Measurements from ENCODE around the gene MMP25. TPM values are rescaled to one million over a fixed set of nuclear protein-coding genes. Genes with fewer than 3 reads are reported as not detected.

MMP25 gene
- total RNA-seq, 1 experiment from 2014 or later = 49.0 TPM

GRCh38 chr16:3026003-3026378 lies 20.4 kb upstream of the MMP25 start:
- TF ChIP-seq CDX4 (CRISPR knock-in tag; IDR thresholded peaks at IDR 0.05; ENCODE audit: borderline replicate concordance) (no peak), ZNF423 (CRISPR knock-in tag; IDR thresholded peaks at IDR 0.05) (no peak), FOXP1 (CRISPR knock-in tag; IDR thresholded peaks at IDR 0.05; ENCODE audit: borderline replicate concordance) (no peak), ARID4B (CRISPR knock-in tag; IDR thresholded peaks at IDR 0.05; ENCODE audit: borderline replicate concordance) (no peak), ZNF121 (CRISPR knock-in tag; IDR thresholded peaks at IDR 0.05) (no peak), CBFB (CRISPR knock-in tag; IDR thresholded peaks at IDR 0.05; ENCODE audit: low read depth) (no peak), SMAD3 (CRISPR knock-in tag; IDR thresholded peaks at IDR 0.05; ENCODE audit: borderline replicate concordance) (no peak), USF1 (CRISPR knock-in tag; IDR thresholded peaks at IDR 0.05) (no peak)
- TF ChIP-seq, protein P1, sequence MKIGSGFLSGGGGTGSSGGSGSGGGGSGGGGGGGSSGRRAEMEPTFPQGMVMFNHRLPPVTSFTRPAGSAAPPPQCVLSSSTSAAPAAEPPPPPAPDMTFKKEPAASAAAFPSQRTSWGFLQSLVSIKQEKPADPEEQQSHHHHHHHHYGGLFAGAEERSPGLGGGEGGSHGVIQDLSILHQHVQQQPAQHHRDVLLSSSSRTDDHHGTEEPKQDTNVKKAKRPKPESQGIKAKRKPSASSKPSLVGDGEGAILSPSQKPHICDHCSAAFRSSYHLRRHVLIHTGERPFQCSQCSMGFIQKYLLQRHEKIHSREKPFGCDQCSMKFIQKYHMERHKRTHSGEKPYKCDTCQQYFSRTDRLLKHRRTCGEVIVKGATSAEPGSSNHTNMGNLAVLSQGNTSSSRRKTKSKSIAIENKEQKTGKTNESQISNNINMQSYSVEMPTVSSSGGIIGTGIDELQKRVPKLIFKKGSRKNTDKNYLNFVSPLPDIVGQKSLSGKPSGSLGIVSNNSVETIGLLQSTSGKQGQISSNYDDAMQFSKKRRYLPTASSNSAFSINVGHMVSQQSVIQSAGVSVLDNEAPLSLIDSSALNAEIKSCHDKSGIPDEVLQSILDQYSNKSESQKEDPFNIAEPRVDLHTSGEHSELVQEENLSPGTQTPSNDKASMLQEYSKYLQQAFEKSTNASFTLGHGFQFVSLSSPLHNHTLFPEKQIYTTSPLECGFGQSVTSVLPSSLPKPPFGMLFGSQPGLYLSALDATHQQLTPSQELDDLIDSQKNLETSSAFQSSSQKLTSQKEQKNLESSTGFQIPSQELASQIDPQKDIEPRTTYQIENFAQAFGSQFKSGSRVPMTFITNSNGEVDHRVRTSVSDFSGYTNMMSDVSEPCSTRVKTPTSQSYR (CRISPR knock-in tag; IDR thresholded peaks at IDR 0.05) = no peak
- Mint-ChIP-seq H3K4me1 (peaks cover 36% of the 10 kb centered on the region), H3K4me3 (no peak overlapping the region), H3K27ac (no peak overlapping the region), H3K9me3 (no peaks in the 10 kb centered on the region), H3K27me3 (ENCODE audit: low read depth) (no peaks in the 10 kb centered on the region), H3K36me3 (peaks cover 23% of the 10 kb centered on the region)
- ChIA-PET POLR2A (interaction anchor here (17.1 kb wide), 1 partner anchor 20 kb away, joined by 502 read pairs; the partner anchor contains the start of gene CLDN9), CTCF (interaction anchor here (2.7 kb wide), 1 partner anchor 104 kb away, joined by 19 read pairs; no protein-coding TSS in a partner anchor)
- DNase-seq (ENCODE audit: low spot score) = no peak
- ATAC-seq = no peak

GRCh38 chr16:3026609-3027488 lies 19.5 kb upstream of the MMP25 start:
- ChIA-PET CTCF (interaction anchor here (0.6 to 9.8 kb wide), 16 partner anchors 6 to 305 kb away, joined by 3 to 355 read pairs (median 18); partner anchors contain the start of genes BICDL2, CLDN6, CLDN9 and HCFC1R1), POLR2A (interaction anchor here (0.7 to 17.1 kb wide), 10 partner anchors 8 to 1512 kb away, joined by 3 to 502 read pairs (median 6); partner anchors contain the start of genes CLDN6, CLDN9 and TNFRSF12A)
- peak; percentile 18 for DNase-seq (ENCODE audit: low spot score)
- peaks cover 23% of the 10 kb centered on the region for H3K36me3 Mint-ChIP-seq
- no peaks in the 10 kb centered on the region for H3K27me3 Mint-ChIP-seq (ENCODE audit: low read depth)
- H3K4me1 Mint-ChIP-seq = peaks cover 35% of the 10 kb centered on the region
- H3K9me3 Mint-ChIP-seq = no peaks in the 10 kb centered on the region
- no peak for ATAC-seq
- no peak overlapping the region for H3K27ac Mint-ChIP-seq
- H3K4me3 Mint-ChIP-seq = no peak overlapping the region
- TF ChIP-seq, protein P2, sequence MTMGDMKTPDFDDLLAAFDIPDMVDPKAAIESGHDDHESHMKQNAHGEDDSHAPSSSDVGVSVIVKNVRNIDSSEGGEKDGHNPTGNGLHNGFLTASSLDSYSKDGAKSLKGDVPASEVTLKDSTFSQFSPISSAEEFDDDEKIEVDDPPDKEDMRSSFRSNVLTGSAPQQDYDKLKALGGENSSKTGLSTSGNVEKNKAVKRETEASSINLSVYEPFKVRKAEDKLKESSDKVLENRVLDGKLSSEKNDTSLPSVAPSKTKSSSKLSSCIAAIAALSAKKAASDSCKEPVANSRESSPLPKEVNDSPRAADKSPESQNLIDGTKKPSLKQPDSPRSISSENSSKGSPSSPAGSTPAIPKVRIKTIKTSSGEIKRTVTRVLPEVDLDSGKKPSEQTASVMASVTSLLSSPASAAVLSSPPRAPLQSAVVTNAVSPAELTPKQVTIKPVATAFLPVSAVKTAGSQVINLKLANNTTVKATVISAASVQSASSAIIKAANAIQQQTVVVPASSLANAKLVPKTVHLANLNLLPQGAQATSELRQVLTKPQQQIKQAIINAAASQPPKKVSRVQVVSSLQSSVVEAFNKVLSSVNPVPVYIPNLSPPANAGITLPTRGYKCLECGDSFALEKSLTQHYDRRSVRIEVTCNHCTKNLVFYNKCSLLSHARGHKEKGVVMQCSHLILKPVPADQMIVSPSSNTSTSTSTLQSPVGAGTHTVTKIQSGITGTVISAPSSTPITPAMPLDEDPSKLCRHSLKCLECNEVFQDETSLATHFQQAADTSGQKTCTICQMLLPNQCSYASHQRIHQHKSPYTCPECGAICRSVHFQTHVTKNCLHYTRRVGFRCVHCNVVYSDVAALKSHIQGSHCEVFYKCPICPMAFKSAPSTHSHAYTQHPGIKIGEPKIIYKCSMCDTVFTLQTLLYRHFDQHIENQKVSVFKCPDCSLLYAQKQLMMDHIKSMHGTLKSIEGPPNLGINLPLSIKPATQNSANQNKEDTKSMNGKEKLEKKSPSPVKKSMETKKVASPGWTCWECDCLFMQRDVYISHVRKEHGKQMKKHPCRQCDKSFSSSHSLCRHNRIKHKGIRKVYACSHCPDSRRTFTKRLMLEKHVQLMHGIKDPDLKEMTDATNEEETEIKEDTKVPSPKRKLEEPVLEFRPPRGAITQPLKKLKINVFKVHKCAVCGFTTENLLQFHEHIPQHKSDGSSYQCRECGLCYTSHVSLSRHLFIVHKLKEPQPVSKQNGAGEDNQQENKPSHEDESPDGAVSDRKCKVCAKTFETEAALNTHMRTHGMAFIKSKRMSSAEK (CRISPR knock-in tag; IDR thresholded peaks at IDR 0.05; ENCODE audit: borderline replicate concordance) = no peak
- TF ChIP-seq SOX15 (CRISPR knock-in tag; IDR thresholded peaks at IDR 0.05) (no peak), TEAD1 (CRISPR knock-in tag; IDR thresholded peaks at IDR 0.05) (no peak), ATF2 (CRISPR knock-in tag; IDR thresholded peaks at IDR 0.05; ENCODE audit: borderline replicate concordance, low read depth) (no peak), ETV6 (CRISPR knock-in tag; IDR thresholded peaks at IDR 0.05) (no peak), RELA (CRISPR knock-in tag; IDR thresholded peaks at IDR 0.05; ENCODE audit: borderline replicate concordance) (no peak)
- TF ChIP-seq, protein P3, sequence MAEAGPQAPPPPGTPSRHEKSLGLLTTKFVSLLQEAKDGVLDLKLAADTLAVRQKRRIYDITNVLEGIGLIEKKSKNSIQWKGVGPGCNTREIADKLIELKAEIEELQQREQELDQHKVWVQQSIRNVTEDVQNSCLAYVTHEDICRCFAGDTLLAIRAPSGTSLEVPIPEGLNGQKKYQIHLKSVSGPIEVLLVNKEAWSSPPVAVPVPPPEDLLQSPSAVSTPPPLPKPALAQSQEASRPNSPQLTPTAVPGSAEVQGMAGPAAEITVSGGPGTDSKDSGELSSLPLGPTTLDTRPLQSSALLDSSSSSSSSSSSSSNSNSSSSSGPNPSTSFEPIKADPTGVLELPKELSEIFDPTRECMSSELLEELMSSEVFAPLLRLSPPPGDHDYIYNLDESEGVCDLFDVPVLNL (CRISPR knock-in tag; IDR thresholded peaks at IDR 0.05; ENCODE audit: borderline replicate concordance, low read depth) = no peak

Measured in WTC11 (cell line).